Measurements from ENCODE around the gene MYO1D. TPM values are rescaled to one million over a fixed set of nuclear protein-coding genes. Genes with fewer than 3 reads are reported as not detected.

The MYO1D gene
- total and polyA plus RNA-seq, 2 donors (not counting 3 experiments of a cell fraction or from before 2014, with no cell fraction given), result 37.8 to 85.5 TPM

- dilution Hi-C loops (cut with MboI; ENCODE audit: extremely low pct_ligation_motif_present, low sequenced_read_pairs), result no loop called here
- Histone ChIP-seq H3K79me2 (ENCODE audit: control insufficient read depth, insufficient read depth, low read length) (peaks cover 17% of the 10 kb centered on the region), H3K9me3 (replicated peaks; ENCODE audit: control insufficient read depth, insufficient read depth, low read length) (no peaks in the 10 kb centered on the region), H3K9me1 (replicated peaks; ENCODE audit: control insufficient read depth, extremely low read depth, insufficient read depth, low read length) (no peaks in the 10 kb centered on the region), H3K4me3 (replicated peaks in 1 of 3; ENCODE audit: insufficient read depth in 1 of 3, low read depth in 1 of 3, low read length in 3 of 3) (no peak overlapping the region), H2AFZ (ENCODE audit: low read depth, low read length) (no peak overlapping the region), H3K4me1 (ENCODE audit: control insufficient read depth, extremely low read depth, insufficient read depth, low read length) (peaks cover 81% of the 10 kb centered on the region), H3K27me3 (ENCODE audit: control insufficient read depth in 2 of 2, insufficient read depth in 2 of 2, low read length in 2 of 2) (no peaks in the 10 kb centered on the region), H4K20me1 (replicated peaks; ENCODE audit: control insufficient read depth, extremely low read depth, insufficient read depth, low read length) (no peaks in the 10 kb centered on the region), H3K4me2 (ENCODE audit: insufficient read depth, low read length) (no peak overlapping the region), H3K36me3 (ENCODE audit: control insufficient read depth in 2 of 2, extremely low read depth in 1 of 2, insufficient read depth in 2 of 2, low read length in 2 of 2) (no peaks in the 10 kb centered on the region), H3K27ac (ENCODE audit: insufficient read depth, low read depth, low read length) (no peak overlapping the region), H3K9ac (replicated peaks; ENCODE audit: extremely low read depth, insufficient read depth, low read length) (no peak overlapping the region)
- TF ChIP-seq POLR2A (IDR thresholded peaks at IDR 0.05; ENCODE audit: low read depth, low read length) (no peak), GATA2 (IDR thresholded peaks at IDR 0.05; ENCODE audit: insufficient read depth, insufficient read length, low read depth, low read length) (no peak), JUN (IDR thresholded peaks at IDR 0.05; ENCODE audit: borderline replicate concordance, insufficient read depth, insufficient read length, low read depth) (no peak), POLR2AphosphoS5 (IDR thresholded peaks at IDR 0.05; ENCODE audit: insufficient read depth, low read depth, low read length) (no peak), CTCF (IDR thresholded peaks at IDR 0.05; ENCODE audit: extremely low read depth in 1 of 2, insufficient read depth in 1 of 2, low read depth in 1 of 2, low read length in 2 of 2) (no peak), MYC (IDR thresholded peaks at IDR 0.05; ENCODE audit: low read depth, low read length) (no peak), MAX (IDR thresholded peaks at IDR 0.05; ENCODE audit: insufficient read depth, insufficient read length) (no peak), FOS (IDR thresholded peaks at IDR 0.05; ENCODE audit: borderline replicate concordance, insufficient read depth, low read length) (no peak)
- DNase-seq (ENCODE audit: low read depth, low spot score) (no peak), FAIRE-seq (no peak)
- POLR2A ChIA-PET, result interaction anchor here (0.7 kb wide), 1 partner anchor 74 kb away, joined by 3 read pairs; no protein-coding TSS in a partner anchor
- no TSS peak for BruUV-seq (replicated peaks)
- intact Hi-C loops (cut with micrococcal nuclease), result no loop called here
- CTCF ChIA-PET, result interaction anchor here (1.0 to 1.9 kb wide), 6 partner anchors 7 to 134 kb away, joined by 3 to 25 read pairs (median 6); partner anchors contain the start of gene MYO1D
Observed at GRCh38 chr17:32802306-32802705, 74.6 kb downstream of the MYO1D start.
